SK-N-SH (cell line): ENCODE measurements around the gene CYP4B1. TPM values are rescaled to one million over a fixed set of nuclear protein-coding genes. Genes with fewer than 3 reads are reported as not detected.

Source experiments
- CTCF ChIA-PET: fragments of 300-600, 350-600 bp; formaldehyde crosslinking; extraction: SDS; loops from one replicate; lab custom pipeline; 2021; lab: Yijun Ruan, JAX
- POLR2A ChIA-PET: fragments of 350-600 bp; sonication (Branson Sonifier 250); formaldehyde crosslinking; extraction: SDS; loops from one replicate; lab custom pipeline; 2020; ENCODE audit warnings: antibody characterized with exemption, inconsistent platforms; lab: Yijun Ruan, JAX
- DNase-seq: peaks from one replicate; pipeline ENCODE4 v3.0.0; 2012
- H2AFZ ChIP-seq: fragments of 200-600 bp; sonication (generic); 2 replicates; pipeline ENCODE4 v1.8.1; 2016; ENCODE audit warnings: antibody characterized with exemption, mild to moderate bottlenecking, low read depth
- H3F3A ChIP-seq: fragments of 200-600 bp; sonication (generic); replicated peaks from 2 replicates; pipeline ENCODE3; 2016; ENCODE audit warnings: antibody characterized with exemption, mild to moderate bottlenecking; ENCODE audit not compliant: insufficient read depth
- H3K27ac ChIP-seq, 2 experiments: fragments of 200-500 bp in 1 of 2; fragments of 200-600 bp in 1 of 2; sonication (Bioruptor generic) in 1 of 2; sonication (generic), shearing (Covaris generic) in 1 of 2; 2 replicates each; pipeline versions ENCODE4 v1.5.1 to v1.6.1; 2014 to 2016; ENCODE audit warnings: low read depth in 2 of 2, inconsistent platforms in 1 of 2, low read length in 1 of 2, mild to moderate bottlenecking in 1 of 2, mixed read lengths in 1 of 2
- H3K27me3 ChIP-seq: fragments of 200-600 bp; sonication (generic), shearing (Covaris generic); 2 replicates; pipeline ENCODE4 v1.6.1; 2016; ENCODE audit warnings: mixed run types; ENCODE audit not compliant: insufficient read depth
- H3K36me3 ChIP-seq, 2 experiments: fragments of 200-500 bp in 1 of 2; fragments of 200-600 bp in 1 of 2; sonication (Bioruptor generic) in 1 of 2; sonication (generic) in 1 of 2; replicated peaks in 1 of 2; 2 replicates each; pipeline versions ENCODE3 to v1.5.1; 2014 to 2016; ENCODE audit warnings: low read length in 1 of 2, mild to moderate bottlenecking in 1 of 2; ENCODE audit not compliant: insufficient read depth in 2 of 2, control insufficient read depth in 1 of 2
- H3K4me1 ChIP-seq, 2 experiments: fragments of 200-500 bp in 1 of 2; fragments of 200-600 bp in 1 of 2; sonication (Bioruptor generic) in 1 of 2; sonication (generic), shearing (Covaris generic) in 1 of 2; 2 replicates each; pipeline versions ENCODE4 v1.5.1 to v1.6.1; 2014 to 2016; ENCODE audit warnings: low read depth in 1 of 2, low read length in 1 of 2, mixed run types in 1 of 2; ENCODE audit not compliant: insufficient read depth in 2 of 2, control insufficient read depth in 1 of 2
- H3K4me2 ChIP-seq: fragments of 200-600 bp; sonication (generic), shearing (Covaris generic); 2 replicates; pipeline ENCODE4 v1.6.1; 2017; ENCODE audit warnings: mixed run types
- H3K4me3 ChIP-seq, 2 experiments: fragments of 200-500 bp in 1 of 2; fragments of 200-600 bp in 1 of 2; sonication (Bioruptor generic) in 1 of 2; sonication (generic), shearing (Covaris generic) in 1 of 2; 2 replicates each; pipeline versions ENCODE4 v1.5.1 to v1.8.1; 2014 to 2016; ENCODE audit warnings: low read depth in 2 of 2, inconsistent platforms in 1 of 2, low read length in 1 of 2, mild to moderate bottlenecking in 1 of 2, mixed read lengths in 1 of 2, moderate library complexity in 1 of 2
- H3K79me2 ChIP-seq: fragments of 200-600 bp; sonication (generic); 2 replicates; pipeline ENCODE4 v1.8.1; 2017; ENCODE audit warnings: mild to moderate bottlenecking; ENCODE audit not compliant: insufficient read depth
- H3K9ac ChIP-seq: fragments of 200-600 bp; sonication (generic); 2 replicates; pipeline ENCODE4 v1.6.1; 2017; ENCODE audit warnings: mixed run types
- H3K9me2 ChIP-seq: fragments of 200-600 bp; sonication (generic); 2 replicates; pipeline ENCODE4 v1.6.1; 2017; ENCODE audit warnings: mixed run types
- H3K9me3 ChIP-seq: fragments of 200-600 bp; sonication (generic); 2 replicates; pipeline ENCODE4 v1.6.1; 2017; ENCODE audit warnings: mixed run types, mild to moderate bottlenecking, moderate library complexity
- H4K20me1 ChIP-seq: fragments of 200-600 bp; sonication (generic); 2 replicates; pipeline ENCODE4 v1.6.1; 2017; ENCODE audit warnings: mild to moderate bottlenecking, mixed run types; ENCODE audit not compliant: insufficient read depth
- ELF1 ChIP-seq: IDR thresholded peaks from 2 replicates; pipeline ENCODE4 v1.4.0; 2012
- FOSL2 ChIP-seq: IDR thresholded peaks from 2 replicates; pipeline ENCODE4 v1.4.0; 2012; ENCODE audit warnings: low read depth, mild to moderate bottlenecking, moderate library complexity, borderline replicate concordance
- FOXM1 ChIP-seq: IDR thresholded peaks from 2 replicates; pipeline ENCODE4 v1.4.0; 2012; ENCODE audit warnings: low read depth, mild to moderate bottlenecking
- GATA2 ChIP-seq: sonication (generic); formaldehyde crosslinking; IDR thresholded peaks from 2 replicates; pipeline ENCODE4 v1.5.0; 2020; ENCODE audit warnings: mild to moderate bottlenecking, missing genetic modification reagents
- JUND ChIP-seq: IDR thresholded peaks from 2 replicates; pipeline ENCODE4 v1.4.0; 2012
- MEF2A ChIP-seq: IDR thresholded peaks from 2 replicates; pipeline ENCODE4 v1.4.0; 2012; ENCODE audit warnings: low read depth, borderline replicate concordance
- POLR2AphosphoS5 ChIP-seq: IDR thresholded peaks from 2 replicates; pipeline ENCODE4 v1.6.1; 2012; ENCODE audit warnings: low read depth, low read length
- SMC3 ChIP-seq: IDR thresholded peaks from 2 replicates; pipeline ENCODE4 v1.6.1; 2012; ENCODE audit warnings: low read depth, low read length, improper control_type of control experiment
- TCF12 ChIP-seq: IDR thresholded peaks from 2 replicates; pipeline ENCODE4 v1.4.0; 2012
- USF1 ChIP-seq: IDR thresholded peaks from 2 replicates; pipeline ENCODE4 v1.4.0; 2012; ENCODE audit warnings: low read depth, borderline replicate concordance
- USF2 ChIP-seq: fragments of 150-350 bp; IDR thresholded peaks from 2 replicates; pipeline ENCODE4 v1.6.1; 2017; ENCODE audit warnings: antibody characterized with exemption, low read length, low read depth, borderline replicate concordance
- WGBS: methylation state at CpG from one replicate; pipeline ENCODE4 v1.1.6; 2017; ENCODE audit warnings: low lambda C conversion rate; 5-methylcytosine and 5-hydroxymethylcytosine counted together
- polyA plus RNA-seq, 3 experiments: library from polyadenylated mRNA; depleted of rRNA; stranded (reverse); fragments of >200 nt; gene quantifications; 2 replicates each; pipeline ENCODE4 v1.2.3, GENCODE V29; 2012
- TF ChIP-seq, protein P1 (sequence below): IDR thresholded peaks from 2 replicates; pipeline ENCODE4 v1.4.0; 2012; ENCODE audit warnings: low read depth
- TF ChIP-seq, protein P2 (sequence below): IDR thresholded peaks from 2 replicates; pipeline ENCODE4 v1.6.1; 2012; ENCODE audit warnings: mild to moderate bottlenecking, low read depth, low read length, moderate library complexity

CYP4B1 gene
- polyA plus RNA-seq, 1 of the 3 experiments (the other 2 are of a cell fraction) = not detected

- WGBS = 36% methylated on average over 3 of the region's 4 CpGs
- no peak overlapping the region for H3K4me3 ChIP-seq
- H3K9me3 ChIP-seq = no peaks in the 10 kb centered on the region
- H3K4me2 ChIP-seq = no peak overlapping the region
- no peaks in the 10 kb centered on the region for H3K79me2 ChIP-seq
- no peaks in the 10 kb centered on the region for H3K36me3 ChIP-seq
- no peak overlapping the region for H3K9ac ChIP-seq
- H3F3A ChIP-seq = no peaks in the 10 kb centered on the region
- CTCF ChIA-PET = no interaction called here
- POLR2A ChIA-PET = no interaction called here
- H3K4me1 ChIP-seq = peaks cover 0 to 5% of the 10 kb centered on the region in 2 experiments; a peak in 1 of 4 replicates
- no peak overlapping the region for H3K27ac ChIP-seq
- DNase-seq = no peak
- TF ChIP-seq, protein P1, sequence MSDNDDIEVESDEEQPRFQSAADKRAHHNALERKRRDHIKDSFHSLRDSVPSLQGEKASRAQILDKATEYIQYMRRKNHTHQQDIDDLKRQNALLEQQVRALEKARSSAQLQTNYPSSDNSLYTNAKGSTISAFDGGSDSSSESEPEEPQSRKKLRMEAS = no peak
- no peak for TF ChIP-seq ELF1
- no peak for TF ChIP-seq FOXM1
- H3K27me3 ChIP-seq = peaks cover 5% of the 10 kb centered on the region; the same call in 1 of the 2 replicates
- no peaks in the 10 kb centered on the region for H4K20me1 ChIP-seq
- no peak overlapping the region for H2AFZ ChIP-seq
- H3K9me2 ChIP-seq = no peaks in the 10 kb centered on the region
Measured at GRCh38 chr1:46755121-46755520, 43.7 kb upstream of the CYP4B1 start.

GRCh38 chr1:46757247-46757955 is 41.4 kb upstream of the CYP4B1 start:
- no peaks in the 10 kb centered on the region for H3K9me3 ChIP-seq
- no peaks in the 10 kb centered on the region for H3F3A ChIP-seq
- DNase-seq = no peak
- H3K27ac ChIP-seq = no peak overlapping the region
- H3K4me3 ChIP-seq = no peak overlapping the region
- no peak overlapping the region for H2AFZ ChIP-seq
- 22% methylated on average over 5 of the region's 6 CpGs for WGBS
- no peak overlapping the region for H3K9ac ChIP-seq
- no peaks in the 10 kb centered on the region for H4K20me1 ChIP-seq
- no peaks in the 10 kb centered on the region for H3K79me2 ChIP-seq
- POLR2A ChIA-PET = no interaction called here
- H3K4me2 ChIP-seq = no peak overlapping the region
- TF ChIP-seq POLR2AphosphoS5 = no peak
- TF ChIP-seq USF1 = no peak
- TF ChIP-seq, protein P2, sequence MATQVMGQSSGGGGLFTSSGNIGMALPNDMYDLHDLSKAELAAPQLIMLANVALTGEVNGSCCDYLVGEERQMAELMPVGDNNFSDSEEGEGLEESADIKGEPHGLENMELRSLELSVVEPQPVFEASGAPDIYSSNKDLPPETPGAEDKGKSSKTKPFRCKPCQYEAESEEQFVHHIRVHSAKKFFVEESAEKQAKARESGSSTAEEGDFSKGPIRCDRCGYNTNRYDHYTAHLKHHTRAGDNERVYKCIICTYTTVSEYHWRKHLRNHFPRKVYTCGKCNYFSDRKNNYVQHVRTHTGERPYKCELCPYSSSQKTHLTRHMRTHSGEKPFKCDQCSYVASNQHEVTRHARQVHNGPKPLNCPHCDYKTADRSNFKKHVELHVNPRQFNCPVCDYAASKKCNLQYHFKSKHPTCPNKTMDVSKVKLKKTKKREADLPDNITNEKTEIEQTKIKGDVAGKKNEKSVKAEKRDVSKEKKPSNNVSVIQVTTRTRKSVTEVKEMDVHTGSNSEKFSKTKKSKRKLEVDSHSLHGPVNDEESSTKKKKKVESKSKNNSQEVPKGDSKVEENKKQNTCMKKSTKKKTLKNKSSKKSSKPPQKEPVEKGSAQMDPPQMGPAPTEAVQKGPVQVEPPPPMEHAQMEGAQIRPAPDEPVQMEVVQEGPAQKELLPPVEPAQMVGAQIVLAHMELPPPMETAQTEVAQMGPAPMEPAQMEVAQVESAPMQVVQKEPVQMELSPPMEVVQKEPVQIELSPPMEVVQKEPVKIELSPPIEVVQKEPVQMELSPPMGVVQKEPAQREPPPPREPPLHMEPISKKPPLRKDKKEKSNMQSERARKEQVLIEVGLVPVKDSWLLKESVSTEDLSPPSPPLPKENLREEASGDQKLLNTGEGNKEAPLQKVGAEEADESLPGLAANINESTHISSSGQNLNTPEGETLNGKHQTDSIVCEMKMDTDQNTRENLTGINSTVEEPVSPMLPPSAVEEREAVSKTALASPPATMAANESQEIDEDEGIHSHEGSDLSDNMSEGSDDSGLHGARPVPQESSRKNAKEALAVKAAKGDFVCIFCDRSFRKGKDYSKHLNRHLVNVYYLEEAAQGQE = no peak
- TF ChIP-seq USF2 = no peak
- no peak for TF ChIP-seq GATA2 (CRISPR knock-in tag)
- TF ChIP-seq MEF2A = no peak
- TF ChIP-seq FOSL2 = no peak
- TF ChIP-seq SMC3 = no peak
- no peak for TF ChIP-seq JUND
- TF ChIP-seq FOXM1 = no peak
- no peak for TF ChIP-seq TCF12
- TF ChIP-seq, all 33 proteins: peak for 0
- Histone ChIP-seq H3K4me1 (peaks cover 0 to 5% of the 10 kb centered on the region in 2 experiments; a peak in 1 of 4 replicates), H3K9me2 (no peaks in the 10 kb centered on the region), H3K27me3 (peaks cover 5% of the 10 kb centered on the region; the same call in 1 of the 2 replicates), H3K36me3 (no peaks in the 10 kb centered on the region)
- CTCF ChIA-PET = interaction anchor here (1.1 to 2.0 kb wide), 3 partner anchors 10 to 310 kb away, joined by 3 to 11 read pairs (median 3); no protein-coding TSS in a partner anchor
